Skin of body (tissue), 2 donors: ENCODE results near the gene MPIG6B. TPM values are rescaled to one million over a fixed set of nuclear protein-coding genes. Genes with fewer than 3 reads are reported as not detected.

Experiments used
- DNase-seq: peaks from one replicate; lab custom pipeline; 2025; lab: John Stamatoyannopoulos, UW
- total RNA-seq: library from RNA; depleted of rRNA; stranded (reverse); fragments of >200 nt; gene quantifications from one replicate; pipeline ENCODE4 v1.2.3, GENCODE V29; 2014

MPIG6B gene
- total RNA-seq, 1 donor from 2014 or later = 0.59 TPM

DNA sequence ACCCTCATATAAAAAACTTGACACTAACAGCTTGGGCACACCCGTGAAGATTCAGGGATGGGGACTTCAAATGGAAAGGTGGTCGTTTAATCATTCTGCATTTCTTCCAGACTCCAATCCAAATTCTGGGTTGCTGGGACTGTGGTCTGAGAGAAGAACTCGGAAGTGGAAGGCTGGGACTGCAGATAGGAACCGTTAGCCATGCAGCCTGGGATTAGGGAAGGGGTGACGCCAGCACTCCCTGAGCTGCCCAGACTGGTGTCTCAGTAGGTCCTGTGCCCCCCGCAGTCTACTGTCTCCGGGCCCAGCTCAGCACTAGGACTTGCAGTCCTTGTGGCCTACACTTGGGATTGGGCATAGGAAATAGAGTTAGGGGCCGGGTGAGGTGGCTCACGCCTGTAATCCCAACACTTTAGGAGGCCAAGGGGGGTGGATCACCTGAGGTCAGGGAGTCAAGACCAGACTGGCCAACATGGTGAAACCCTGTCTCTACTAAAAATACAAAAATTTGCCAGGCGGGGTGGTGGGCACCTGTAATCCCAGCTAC lies 13.7 kb downstream of the MPIG6B start:
- no peak for DNase-seq

- DNase-seq = no peak
Measured at GRCh38 chr6:31737315-31737990, 14.3 kb downstream of the MPIG6B start.

- DNase-seq = peak; percentile 80
Measured at GRCh38 chr6:31737991-31738979, 15.1 kb downstream of the MPIG6B start.

GRCh38 chr6:31739639-31740396 lies 16.6 kb downstream of the MPIG6B start, which contains the start of gene MSH5:
TSS of gene MSH5 (plus strand) at chr6:31740005. CDS start at chr6:31740467, 462 bp downstream.
- DNase-seq = peak; percentile 99

- no peak for DNase-seq
Measured at GRCh38 chr6:31740397-31741223, 17.4 kb downstream of the MPIG6B start.

DNA sequence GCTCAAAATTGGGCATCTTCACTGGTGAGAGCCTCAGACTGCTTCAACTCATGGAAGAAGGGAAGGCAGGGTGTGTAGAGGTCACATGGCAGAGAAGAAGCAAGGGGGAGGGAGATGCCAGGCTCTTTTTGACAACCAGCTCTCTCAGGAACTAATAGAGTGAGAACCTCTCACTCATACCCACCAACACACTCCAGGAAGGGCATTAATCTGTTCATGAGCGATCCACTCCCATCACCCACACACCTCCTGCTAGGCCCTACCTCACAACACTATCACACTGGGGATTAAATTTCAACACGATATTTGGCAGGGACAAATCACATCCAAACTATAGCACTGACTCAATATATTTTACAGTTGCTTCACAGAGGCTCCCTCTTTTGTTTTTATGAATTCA lies 18.6 kb downstream of the MPIG6B start:
- DNase-seq = no peak

GRCh38 chr6:31742894-31743293 lies 19.7 kb downstream of the MPIG6B start:
- DNase-seq = no peak

DNA sequence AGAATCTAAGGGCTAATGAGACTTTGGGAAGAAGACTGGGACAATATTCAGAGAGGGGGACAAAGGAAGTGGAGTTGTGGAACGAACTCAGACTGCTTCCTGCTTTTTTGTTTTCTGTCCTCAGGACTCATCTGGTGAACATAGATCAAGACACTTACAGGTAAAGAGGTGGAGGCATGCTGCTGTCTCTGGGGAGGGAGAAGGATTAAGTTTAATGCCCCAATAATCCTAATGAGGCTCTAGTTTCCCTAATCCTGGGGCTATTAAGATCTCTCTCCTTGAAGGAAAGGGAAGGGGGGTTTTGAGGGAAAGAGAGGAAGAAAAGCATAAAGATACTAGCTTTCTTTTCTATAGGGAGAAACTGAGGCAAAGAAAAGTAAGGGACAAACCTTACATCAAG lies 21.2 kb downstream of the MPIG6B start:
- no peak for DNase-seq

GRCh38 chr6:31749301-31750036 lies 26.3 kb downstream of the MPIG6B start:
- DNase-seq = no peak

- DNase-seq = no peak
Measured at GRCh38 chr6:31750411-31751022, 27.3 kb downstream of the MPIG6B start.

- DNase-seq = no peak
Measured at GRCh38 chr6:31752739-31753319, 29.7 kb downstream of the MPIG6B start.

DNA sequence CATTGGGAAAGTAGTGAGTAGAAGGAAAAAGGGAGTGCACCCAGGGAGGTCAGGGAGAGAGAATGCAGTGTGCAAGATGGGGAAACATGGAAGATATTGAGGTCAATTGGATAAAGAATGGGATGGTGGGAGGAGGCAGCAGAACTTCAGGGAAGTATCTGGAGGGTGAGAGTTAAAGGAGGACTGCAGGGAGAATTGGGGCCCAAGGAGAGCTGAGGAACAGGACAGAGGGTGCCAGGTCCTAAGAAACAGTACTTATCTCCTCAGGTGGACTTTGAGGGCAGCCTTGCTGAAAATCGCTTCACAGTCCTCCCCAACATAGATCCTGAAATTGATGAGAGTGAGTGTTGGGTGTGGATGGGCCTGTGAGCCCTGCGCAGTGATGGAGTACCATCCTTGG lies 35.1 kb downstream of the MPIG6B start:
- no peak for DNase-seq

DNA sequence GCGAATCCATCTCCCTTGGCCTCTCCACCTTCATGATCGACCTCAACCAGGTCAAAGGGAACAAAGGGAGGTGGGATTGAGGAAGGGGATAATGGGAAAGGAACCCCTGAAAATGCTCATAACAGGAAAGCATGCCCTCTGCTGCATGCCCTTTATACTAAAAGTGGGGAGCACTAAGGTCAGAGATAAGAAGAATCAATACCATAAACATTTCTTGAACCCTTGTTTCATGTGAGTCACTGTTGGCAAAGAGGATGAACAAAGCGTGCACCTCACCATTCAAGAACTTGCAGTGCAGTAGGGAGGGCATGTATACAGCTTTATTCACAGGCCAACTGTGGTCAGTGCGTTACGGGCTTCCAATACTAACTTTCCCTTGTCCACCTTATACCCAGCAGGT lies 37.6 kb downstream of the MPIG6B start:
- DNase-seq = no peak

DNA sequence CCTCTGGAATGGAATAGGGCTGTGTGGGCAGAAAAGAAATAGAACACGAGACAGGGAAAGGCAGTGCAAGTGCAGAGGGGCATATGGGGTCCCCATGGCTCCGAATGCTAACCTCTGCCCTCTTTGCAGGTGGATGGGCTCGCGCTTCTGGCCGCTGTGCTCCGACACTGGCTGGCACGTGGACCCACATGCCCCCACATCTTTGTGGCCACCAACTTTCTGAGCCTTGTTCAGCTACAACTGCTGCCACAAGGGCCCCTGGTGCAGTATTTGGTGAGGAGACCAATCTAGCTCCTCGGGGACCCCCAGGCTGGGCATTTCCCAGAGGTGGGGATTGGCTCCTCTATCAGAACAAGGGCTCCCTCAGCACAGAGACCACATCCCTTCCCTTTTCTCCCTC lies 38.2 kb downstream of the MPIG6B start:
- DNase-seq = no peak

DNA sequence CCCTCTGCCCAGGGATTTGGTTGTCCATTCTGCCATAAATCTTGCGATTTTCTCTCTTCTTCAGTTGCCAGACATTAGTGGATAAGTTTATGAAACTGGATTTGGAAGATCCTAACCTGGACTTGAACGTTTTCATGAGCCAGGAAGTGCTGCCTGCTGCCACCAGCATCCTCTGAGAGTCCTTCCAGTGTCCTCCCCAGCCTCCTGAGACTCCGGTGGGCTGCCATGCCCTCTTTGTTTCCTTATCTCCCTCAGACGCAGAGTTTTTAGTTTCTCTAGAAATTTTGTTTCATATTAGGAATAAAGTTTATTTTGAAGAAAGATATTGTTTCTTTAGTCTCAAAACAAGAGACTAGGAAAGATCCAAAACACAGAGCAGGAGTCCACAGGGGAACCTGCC lies 39.2 kb downstream of the MPIG6B start, which contains the start of gene SAPCD1:
Gene SAPCD1 (plus strand): TSS at position 301 of the 400 bp plus-strand sequence. CDS start 399 bp downstream, outside the sequence.
- no peak for DNase-seq

DNA sequence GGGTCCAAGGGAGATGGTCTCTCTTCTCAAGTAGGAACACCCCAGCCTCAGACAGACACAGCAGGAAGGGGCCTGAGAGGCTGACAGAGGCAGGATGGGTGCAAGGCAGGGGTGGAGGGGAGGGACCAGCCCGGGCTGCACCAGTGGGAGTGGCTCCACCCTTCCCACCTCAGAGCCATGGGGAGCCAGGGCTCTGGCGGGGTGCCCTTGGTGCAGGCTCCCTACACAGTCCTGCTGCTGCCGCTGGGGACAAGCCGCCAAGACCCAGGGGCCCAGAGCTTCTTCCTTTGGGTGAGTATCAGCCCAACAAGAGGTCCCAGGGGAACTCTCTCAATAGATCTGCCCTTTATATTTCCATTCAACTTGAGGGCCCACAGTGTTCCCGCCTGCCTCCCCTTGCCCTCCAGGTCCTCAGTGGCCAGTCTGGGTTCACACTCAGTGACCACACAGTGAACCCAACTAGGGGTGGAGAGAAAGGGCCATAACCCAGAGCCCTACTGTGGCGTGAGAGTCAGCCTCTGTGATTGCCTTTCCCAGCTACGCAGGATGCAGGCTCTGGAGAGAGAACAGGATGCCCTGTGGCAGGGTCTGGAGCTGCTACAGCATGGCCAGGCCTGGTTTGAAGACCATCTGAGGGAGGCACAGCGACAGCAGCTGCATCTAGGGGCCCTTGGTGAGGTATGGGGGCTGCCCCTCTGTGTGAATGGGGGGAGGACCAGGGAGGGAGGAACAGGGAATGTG lies 39.9 kb downstream of the MPIG6B start:
- DNase-seq = no peak

GRCh38 chr6:31763619-31763940 lies 40.4 kb downstream of the MPIG6B start:
- peak; percentile 29 for DNase-seq

DNA sequence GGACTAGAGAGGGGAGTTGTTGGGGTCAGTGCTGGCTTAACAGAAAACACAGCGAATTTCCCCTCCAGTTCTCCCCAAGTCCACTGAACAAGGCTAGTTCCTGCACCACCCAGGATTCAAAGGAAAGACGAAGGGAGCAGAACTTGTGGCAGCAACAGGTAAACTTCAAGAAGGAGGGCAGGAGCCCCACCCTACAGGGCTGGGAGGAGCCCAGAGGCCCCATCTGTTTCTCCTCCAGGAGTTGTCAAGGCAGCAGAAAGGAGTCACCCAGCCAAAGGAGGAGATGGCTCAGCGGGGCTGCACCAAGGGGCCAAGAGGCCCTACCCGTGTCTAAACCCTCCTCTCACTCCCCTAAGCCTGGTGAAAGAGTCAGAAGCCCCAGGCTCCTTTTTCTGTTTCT lies 41.0 kb downstream of the MPIG6B start:
- no peak for DNase-seq
